ENCODE data around the gene TAAR6. TPM values are rescaled to one million over a fixed set of nuclear protein-coding genes. Genes with fewer than 3 reads are reported as not detected.
"Not testable (repeated sequence)": the region's sequence is repeated elsewhere in the genome, so short reads cannot be mapped to it uniquely, and the experiment has no call there.

The TAAR6 gene
- total and polyA plus RNA-seq, 8 donors: not detected

DNA sequence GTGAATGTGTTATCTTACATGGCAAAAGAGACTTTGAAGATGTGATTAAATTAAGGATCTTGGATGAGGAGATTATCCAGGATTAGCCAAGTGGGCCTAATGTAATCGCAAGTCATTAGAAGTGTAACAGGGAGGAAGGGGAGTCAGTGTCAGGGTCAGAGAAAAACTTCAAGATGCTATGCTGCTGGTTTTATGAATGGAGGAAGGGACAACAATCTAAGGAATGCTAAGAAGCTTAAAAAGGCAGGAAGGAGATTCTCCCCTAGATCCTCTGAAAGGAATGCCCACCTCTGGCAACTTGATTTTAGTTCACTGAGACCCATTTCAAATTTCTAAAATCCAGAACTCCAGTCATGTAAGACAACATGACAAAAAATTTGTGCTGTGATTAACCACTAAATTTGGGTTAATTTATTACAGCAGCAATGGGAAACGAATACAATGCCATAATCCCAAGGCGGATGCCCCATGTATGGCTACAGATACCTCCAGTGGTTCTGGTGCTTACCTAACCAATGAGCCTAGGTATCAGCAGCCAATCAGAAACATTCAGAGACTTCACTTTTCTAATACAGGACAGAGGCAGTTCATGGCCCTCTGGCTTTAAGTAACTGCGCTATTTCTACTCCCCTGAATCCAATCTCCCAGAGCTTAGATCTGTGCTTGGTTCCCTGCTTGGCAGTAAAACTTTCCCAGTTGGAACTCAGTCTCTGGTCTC lies 21.2 kb upstream of the TAAR6 start:
- TF ChIP-seq, protein P1, sequence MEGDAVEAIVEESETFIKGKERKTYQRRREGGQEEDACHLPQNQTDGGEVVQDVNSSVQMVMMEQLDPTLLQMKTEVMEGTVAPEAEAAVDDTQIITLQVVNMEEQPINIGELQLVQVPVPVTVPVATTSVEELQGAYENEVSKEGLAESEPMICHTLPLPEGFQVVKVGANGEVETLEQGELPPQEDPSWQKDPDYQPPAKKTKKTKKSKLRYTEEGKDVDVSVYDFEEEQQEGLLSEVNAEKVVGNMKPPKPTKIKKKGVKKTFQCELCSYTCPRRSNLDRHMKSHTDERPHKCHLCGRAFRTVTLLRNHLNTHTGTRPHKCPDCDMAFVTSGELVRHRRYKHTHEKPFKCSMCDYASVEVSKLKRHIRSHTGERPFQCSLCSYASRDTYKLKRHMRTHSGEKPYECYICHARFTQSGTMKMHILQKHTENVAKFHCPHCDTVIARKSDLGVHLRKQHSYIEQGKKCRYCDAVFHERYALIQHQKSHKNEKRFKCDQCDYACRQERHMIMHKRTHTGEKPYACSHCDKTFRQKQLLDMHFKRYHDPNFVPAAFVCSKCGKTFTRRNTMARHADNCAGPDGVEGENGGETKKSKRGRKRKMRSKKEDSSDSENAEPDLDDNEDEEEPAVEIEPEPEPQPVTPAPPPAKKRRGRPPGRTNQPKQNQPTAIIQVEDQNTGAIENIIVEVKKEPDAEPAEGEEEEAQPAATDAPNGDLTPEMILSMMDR (IDR thresholded peaks at IDR 0.05): no peak
- H3K4me3 ChIP-seq: no peak overlapping the region
- H3K27ac ChIP-seq: no peak overlapping the region
- H3K9me3 ChIP-seq: no peaks in the 10 kb centered on the region
- no peak for DNase-seq
- no peaks in the 10 kb centered on the region for H3K4me1 ChIP-seq
- intact Hi-C loops (cut with DNase I): no loop called here
- H3K36me3 ChIP-seq: no peaks in the 10 kb centered on the region
- no peak for ATAC-seq
- H3K27me3 ChIP-seq: no peaks in the 10 kb centered on the region

DNA sequence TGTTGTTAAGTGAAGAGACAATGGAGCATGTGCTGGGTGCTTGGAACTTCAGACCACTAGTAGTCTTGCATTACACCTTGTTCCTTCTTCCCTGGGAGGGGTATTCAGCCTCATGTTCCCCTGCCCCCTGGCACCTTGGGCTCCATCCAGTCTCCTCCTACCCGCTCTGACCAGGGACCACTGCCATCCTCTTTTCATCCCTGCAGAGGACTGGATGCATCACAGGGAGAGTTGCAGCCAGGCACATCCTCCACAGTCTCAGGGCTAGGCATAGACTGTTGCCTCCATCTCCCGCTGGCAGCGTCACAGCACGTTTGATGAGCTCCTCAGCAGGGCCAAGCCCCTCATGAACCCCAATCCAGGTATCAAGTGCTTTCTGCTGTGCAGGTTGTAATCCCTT lies 18.9 kb upstream of the TAAR6 start:
- H3K36me3 ChIP-seq: no peaks in the 10 kb centered on the region
- TF ChIP-seq, protein P1 (IDR thresholded peaks at IDR 0.05): no peak

DNA sequence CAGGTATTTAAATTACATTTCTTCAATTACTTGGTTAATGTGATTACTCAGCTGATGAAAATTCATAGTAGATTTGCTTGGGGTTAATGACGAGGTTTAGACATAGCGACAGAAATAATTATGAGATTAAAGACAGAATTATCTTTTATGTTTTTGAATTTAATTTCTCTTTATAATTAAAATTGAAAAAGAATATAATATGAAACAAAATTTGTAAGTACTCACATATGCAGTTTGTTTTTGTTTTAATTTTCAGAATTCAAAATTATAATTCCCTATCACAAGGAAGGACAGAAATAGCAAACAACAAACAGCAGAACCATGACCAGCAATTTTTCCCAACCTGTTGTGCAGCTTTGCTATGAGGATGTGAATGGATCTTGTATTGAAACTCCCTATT lies 17.8 kb upstream of the TAAR6 start, which contains the start of gene TAAR8:
Gene TAAR8, plus strand, starts transcription at position 301 of the 400 bp plus-strand sequence. Its CDS starts 21 bp downstream, at position 322.
- Histone ChIP-seq H3K36me3 (no peaks in the 10 kb centered on the region), H3K27me3 (peaks cover 0 to 5% of the 10 kb centered on the region in 2 donors), H3K4me3 (no peak within 1 kb of the TSS), H3K4me1 (no peaks in the 10 kb centered on the region), H3K27ac (no peak within 1 kb of the TSS), H3K9me3 (no peaks in the 10 kb centered on the region)
- TF ChIP-seq, protein P1 (IDR thresholded peaks at IDR 0.05): no peak
- ATAC-seq (no peak), DNase-seq (no peak)
- intact Hi-C loops (cut with DNase I): no loop called here

More for the DNA sequence above, 18.9 kb upstream of the TAAR6 start:
- Histone ChIP-seq H3K9me3 (no peaks in the 10 kb centered on the region), H3K27me3 (peaks cover 0 to 5% of the 10 kb centered on the region in 2 donors), H3K4me1 (no peaks in the 10 kb centered on the region), H3K4me3 (no peak overlapping the region), H3K27ac (no peak overlapping the region)
- intact Hi-C loops (cut with DNase I): no loop called here
- no peak for ATAC-seq
- no peak for DNase-seq

DNA sequence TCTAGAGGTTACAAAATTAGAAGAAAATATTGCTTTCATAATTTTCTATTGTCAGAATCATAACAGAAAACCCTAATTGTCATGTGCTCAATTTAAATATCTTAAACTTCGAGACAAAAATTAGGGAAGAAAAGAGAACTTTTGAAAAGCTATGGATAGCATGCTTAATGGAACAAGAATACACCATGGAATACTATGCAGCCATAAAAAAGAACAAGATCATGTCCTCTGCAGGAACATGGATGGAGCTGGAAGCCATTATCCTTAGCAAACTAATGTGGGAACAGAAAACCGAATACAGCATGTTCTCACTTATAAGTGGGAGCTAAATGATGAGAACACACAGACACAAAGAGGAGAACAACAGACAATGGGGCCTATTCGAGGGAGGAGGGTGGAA lies 10.0 kb upstream of the TAAR6 start:
- intact Hi-C loops (cut with DNase I): not testable (repeated sequence)

DNA sequence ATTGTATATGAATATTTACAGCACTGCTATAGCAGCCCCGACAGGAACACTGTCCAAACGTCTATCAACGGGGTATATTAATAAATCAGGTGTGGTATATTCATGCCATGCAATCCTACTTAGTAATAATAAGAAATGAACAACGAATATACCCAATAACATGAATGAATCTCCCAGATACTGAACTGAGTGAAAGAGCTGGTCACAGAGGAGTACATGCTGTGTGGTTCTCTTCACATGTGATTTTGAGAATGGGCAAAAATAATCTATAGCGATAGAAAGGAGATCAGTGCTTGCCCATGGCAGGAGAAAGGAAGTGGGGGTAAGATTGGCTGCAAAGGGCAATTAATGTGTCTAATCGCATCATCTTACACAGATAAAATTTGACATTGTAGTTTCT lies 3.7 kb upstream of the TAAR6 start:
- TF ChIP-seq, protein P1 (IDR thresholded peaks at IDR 0.05): no peak
- no peaks in the 10 kb centered on the region for H3K9me3 ChIP-seq
- peaks cover 3 to 19% of the 10 kb centered on the region in 2 donors for H3K27me3 ChIP-seq
- intact Hi-C loops (cut with DNase I): no loop called here
- no peaks in the 10 kb centered on the region for H3K4me1 ChIP-seq
- no peak for DNase-seq
- H3K4me3 ChIP-seq: no peak overlapping the region
- no peak overlapping the region for H3K27ac ChIP-seq
- H3K36me3 ChIP-seq: no peaks in the 10 kb centered on the region
- no peak for ATAC-seq

More for the DNA sequence above, 10.0 kb upstream of the TAAR6 start:
- H3K4me3 ChIP-seq, ATAC-seq, H3K27ac ChIP-seq, H3K27me3 ChIP-seq, DNase-seq, H3K9me3 ChIP-seq, H3K36me3 ChIP-seq, H3K4me1 ChIP-seq: not testable (repeated sequence)
